ENCODE results near the gene UPP2.

DNA sequence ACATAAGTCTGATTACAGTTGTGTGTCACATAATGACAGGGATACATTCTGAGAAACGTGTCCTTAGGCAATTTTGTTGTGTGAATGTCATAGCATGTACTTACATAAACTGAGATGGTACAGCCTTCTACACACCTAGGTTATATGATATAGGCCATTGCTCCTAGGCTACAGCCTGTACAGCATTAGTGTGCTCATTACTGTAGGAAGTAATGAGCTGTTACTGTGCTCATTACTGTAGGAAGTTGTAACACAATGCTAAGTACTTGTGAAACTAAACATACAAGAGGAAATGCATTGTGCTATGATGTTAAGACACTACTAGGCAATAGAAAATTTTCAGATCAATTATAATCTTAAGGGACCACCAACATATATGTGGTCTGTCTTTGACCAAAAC, 72.8 kb downstream of the UPP2 start:
- TF ChIP-seq, protein P1, sequence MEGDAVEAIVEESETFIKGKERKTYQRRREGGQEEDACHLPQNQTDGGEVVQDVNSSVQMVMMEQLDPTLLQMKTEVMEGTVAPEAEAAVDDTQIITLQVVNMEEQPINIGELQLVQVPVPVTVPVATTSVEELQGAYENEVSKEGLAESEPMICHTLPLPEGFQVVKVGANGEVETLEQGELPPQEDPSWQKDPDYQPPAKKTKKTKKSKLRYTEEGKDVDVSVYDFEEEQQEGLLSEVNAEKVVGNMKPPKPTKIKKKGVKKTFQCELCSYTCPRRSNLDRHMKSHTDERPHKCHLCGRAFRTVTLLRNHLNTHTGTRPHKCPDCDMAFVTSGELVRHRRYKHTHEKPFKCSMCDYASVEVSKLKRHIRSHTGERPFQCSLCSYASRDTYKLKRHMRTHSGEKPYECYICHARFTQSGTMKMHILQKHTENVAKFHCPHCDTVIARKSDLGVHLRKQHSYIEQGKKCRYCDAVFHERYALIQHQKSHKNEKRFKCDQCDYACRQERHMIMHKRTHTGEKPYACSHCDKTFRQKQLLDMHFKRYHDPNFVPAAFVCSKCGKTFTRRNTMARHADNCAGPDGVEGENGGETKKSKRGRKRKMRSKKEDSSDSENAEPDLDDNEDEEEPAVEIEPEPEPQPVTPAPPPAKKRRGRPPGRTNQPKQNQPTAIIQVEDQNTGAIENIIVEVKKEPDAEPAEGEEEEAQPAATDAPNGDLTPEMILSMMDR (conservative IDR thresholded peaks at IDR 0.05; ENCODE audit: low read length): no peak
- no peak for TF ChIP-seq EZH2phosphoT487 (IDR thresholded peaks at IDR 0.05; ENCODE audit: borderline replicate concordance, low read depth, low read length)

All from OCI-LY7 (cell line).